ENCODE results near the gene WWP2.
"Not testable (repeated sequence)": the region's sequence is repeated elsewhere in the genome, so short reads cannot be mapped to it uniquely, and the experiment has no call there.

Gene WWP2

DNA sequence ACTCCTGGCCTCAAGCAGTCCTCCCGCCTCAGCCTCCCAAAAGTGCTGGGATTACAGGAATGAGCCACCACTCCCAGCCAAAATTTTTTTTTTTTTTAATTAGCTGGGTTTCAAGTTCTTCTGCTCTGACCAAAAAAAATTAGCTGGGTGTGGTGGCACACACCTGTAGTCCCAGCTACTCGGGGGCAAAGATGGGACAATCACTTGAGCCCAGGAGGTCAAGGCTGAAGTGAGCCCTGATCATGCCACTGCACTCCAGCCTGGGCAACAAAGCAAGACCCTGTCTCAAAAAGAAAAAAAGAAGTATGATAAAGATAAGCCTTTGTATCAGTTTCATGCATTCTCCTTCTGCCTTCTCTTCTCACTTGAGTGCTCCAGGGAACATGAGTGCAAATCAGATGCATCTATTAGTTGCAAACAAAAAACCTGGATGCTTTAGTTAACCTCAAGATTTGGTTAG, 37.7 kb upstream of the WWP2 start:
- TF ChIP-seq, protein P1, sequence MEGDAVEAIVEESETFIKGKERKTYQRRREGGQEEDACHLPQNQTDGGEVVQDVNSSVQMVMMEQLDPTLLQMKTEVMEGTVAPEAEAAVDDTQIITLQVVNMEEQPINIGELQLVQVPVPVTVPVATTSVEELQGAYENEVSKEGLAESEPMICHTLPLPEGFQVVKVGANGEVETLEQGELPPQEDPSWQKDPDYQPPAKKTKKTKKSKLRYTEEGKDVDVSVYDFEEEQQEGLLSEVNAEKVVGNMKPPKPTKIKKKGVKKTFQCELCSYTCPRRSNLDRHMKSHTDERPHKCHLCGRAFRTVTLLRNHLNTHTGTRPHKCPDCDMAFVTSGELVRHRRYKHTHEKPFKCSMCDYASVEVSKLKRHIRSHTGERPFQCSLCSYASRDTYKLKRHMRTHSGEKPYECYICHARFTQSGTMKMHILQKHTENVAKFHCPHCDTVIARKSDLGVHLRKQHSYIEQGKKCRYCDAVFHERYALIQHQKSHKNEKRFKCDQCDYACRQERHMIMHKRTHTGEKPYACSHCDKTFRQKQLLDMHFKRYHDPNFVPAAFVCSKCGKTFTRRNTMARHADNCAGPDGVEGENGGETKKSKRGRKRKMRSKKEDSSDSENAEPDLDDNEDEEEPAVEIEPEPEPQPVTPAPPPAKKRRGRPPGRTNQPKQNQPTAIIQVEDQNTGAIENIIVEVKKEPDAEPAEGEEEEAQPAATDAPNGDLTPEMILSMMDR (IDR thresholded peaks at IDR 0.05; ENCODE audit: low read depth, low read length) = no peak
- no peak for DNase-seq (ENCODE audit: low read depth in 2 of 2)
- peak overlapping the region in 1 of 2 donors; percentile 73 for H3K4me3 ChIP-seq (replicated peaks in 1 of 2; ENCODE audit: low read depth in 2 of 2, low read length in 2 of 2)

DNA sequence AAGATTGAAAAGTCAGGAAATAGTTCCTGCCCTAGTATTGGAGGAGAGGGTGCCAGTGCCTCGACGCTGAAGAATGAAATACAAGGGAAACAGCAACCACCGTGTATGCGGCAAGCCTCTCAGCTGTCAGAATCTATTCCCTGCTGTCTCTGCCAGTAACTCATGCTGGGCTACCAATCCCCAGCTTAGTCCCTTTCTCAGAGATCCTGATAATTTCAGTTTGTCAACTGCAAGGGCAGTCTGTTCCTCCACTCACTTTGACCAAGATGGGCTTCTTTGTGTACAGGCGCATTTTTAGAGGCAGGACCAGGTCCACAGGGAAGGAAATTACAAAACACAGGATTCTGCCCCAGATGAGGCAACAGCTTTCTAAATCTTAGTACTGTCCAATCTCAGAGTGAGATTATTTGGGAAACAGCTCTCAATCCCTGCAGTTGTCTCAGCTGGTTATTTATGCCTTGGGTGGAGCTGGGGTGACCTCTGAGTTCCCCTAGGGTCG, 37.1 kb upstream of the WWP2 start:
- TF ChIP-seq, protein P1 (IDR thresholded peaks at IDR 0.05; ENCODE audit: low read depth, low read length) = no peak
- peak overlapping the region; percentile 50 to 73 for H3K4me3 ChIP-seq (replicated peaks in 1 of 2; ENCODE audit: low read depth in 2 of 2, low read length in 2 of 2)
- peak; percentile 22 to 38 for DNase-seq (ENCODE audit: low read depth in 2 of 2)

DNA sequence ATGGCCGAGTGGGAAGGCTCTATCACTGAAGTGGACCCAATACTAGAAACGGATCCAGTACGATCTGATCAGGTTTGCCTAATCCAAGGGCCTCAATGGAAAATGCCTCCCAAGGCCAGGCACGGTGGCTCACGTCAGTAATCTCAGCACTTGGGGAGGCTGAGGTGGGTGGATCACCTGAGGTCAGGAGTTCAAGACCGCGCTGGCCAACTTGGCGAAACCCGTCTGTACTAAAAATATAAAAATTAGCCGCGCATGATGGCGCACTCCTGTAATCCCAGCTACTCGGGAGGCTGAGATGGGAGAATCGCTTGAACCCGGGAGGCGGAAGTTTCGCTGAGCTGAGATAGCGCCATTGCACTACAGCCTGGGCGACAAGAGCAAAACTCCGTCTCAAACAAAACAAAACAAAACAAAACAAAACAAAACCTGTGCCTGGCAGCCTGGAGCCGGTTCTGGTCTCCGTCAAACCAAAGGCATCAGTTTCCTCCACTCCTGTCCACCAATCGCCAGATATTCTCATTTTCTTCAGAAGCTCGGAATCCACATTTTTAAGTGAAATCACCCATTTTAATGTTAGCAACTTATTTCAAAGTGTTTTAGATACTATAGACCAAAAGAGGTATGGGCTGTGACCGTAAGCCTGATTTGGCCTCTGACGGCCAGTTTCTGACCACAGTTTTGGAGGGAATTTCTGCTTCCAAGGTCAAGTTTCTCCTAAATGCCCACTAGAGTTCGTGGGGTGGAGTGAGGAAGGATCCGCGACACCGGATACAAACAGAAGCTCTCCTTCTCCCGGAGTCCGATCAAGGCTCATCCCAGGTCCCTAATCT, 36.4 kb upstream of the WWP2 start:
- H3K4me3 ChIP-seq (replicated peaks in 1 of 2; ENCODE audit: low read depth in 2 of 2, low read length in 2 of 2) = peak overlapping the region; percentile 50 to 73
- TF ChIP-seq, protein P1 (IDR thresholded peaks at IDR 0.05; ENCODE audit: low read depth, low read length) = no peak
- no peak for DNase-seq (ENCODE audit: low read depth in 2 of 2)

DNA sequence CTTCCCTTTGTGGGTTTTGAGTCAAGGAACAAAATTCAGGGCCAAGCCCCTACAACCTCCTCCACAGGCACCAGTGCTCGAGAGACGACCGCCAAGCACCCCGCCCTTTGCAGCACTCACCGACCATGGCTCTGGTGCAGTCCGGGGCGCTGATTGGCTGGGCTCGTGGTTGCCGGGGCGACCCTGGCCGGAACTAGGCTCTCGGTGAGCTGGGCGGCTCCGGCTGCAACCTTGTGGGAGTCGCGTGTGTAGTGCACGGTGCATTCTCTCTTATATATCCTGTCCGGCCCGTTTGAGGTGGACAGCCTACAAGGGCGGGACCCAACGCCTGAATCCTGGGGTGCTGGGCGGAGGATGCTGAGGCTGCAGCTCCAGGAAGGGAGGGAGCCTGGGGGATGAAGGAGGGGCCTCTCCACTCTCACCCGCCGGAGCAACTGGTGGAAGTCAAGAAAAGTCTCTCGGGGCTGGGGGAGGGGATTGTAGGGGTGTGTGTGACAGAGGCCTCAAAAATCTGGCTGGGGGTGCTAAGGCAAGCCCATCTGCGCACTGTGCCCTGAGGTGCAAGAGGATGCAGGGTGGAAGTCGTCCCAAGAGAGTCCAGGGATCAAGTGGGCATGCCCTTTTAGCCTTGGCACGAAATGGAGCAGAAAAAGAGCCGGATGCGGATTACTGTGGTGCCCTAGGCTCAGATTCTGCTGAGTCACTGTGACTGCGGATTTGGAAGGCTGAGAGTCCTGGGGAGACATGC, 35.6 kb upstream of the WWP2 start, which contains the start of gene NQO1:
NQO1 (minus strand) TSS at position 248 of the 748 bp plus-strand sequence; CDS start at position 127, 121 bp downstream.
- TF ChIP-seq, protein P1 (IDR thresholded peaks at IDR 0.05; ENCODE audit: low read depth, low read length) = no peak
- H3K4me3 ChIP-seq (replicated peaks in 1 of 2; ENCODE audit: low read depth in 2 of 2, low read length in 2 of 2) = peak within 1 kb of the TSS; percentile 50 to 73
- DNase-seq (ENCODE audit: low read depth in 2 of 2) = peak; percentile 99

DNA sequence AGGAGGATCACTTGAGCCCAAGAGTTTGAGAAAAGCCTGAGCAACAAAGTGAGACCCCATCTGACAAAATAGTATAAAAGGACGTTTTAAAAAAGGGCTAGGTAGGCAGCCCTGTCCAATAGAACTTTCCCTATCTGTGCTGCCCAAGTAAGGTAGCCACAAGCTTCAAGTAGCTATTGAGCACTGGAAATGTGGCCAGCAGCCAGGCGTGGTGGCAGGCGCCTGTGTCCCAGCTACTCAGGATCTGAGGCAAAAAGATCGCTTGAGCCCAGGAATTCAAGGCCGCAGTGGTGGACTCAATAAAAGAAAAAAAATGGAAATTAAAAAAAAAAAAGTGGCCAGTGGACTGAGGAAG, 34.2 kb upstream of the WWP2 start:
- H3K4me3 ChIP-seq (replicated peaks in 1 of 2; ENCODE audit: low read depth in 2 of 2, low read length in 2 of 2) = no peak overlapping the region
- no peak for DNase-seq (ENCODE audit: low read depth in 2 of 2)
- TF ChIP-seq, protein P1 (IDR thresholded peaks at IDR 0.05; ENCODE audit: low read depth, low read length) = no peak

DNA sequence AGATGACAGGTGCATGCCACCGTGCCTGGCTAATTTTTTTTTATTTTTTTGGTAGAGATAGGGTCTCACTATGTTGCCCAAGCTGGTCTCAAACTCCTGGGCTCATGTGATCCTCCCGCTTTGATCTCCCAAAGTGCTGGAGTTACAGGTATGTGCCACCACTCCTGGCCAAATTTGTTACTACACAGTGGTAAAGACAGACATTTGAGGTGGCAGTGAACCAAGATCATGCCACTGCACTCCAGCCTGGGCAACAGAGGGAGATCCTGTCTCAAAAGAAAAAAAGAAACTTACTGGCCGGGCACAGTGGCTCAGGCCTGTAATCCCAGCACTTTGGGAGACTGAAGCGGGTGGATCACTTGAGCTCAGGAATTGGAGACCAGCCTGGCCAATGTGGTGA, 33.1 kb upstream of the WWP2 start:
- H3K4me3 ChIP-seq (replicated peaks in 1 of 2; ENCODE audit: low read depth in 2 of 2, low read length in 2 of 2); DNase-seq (ENCODE audit: low read depth in 2 of 2): not testable (repeated sequence)

DNA sequence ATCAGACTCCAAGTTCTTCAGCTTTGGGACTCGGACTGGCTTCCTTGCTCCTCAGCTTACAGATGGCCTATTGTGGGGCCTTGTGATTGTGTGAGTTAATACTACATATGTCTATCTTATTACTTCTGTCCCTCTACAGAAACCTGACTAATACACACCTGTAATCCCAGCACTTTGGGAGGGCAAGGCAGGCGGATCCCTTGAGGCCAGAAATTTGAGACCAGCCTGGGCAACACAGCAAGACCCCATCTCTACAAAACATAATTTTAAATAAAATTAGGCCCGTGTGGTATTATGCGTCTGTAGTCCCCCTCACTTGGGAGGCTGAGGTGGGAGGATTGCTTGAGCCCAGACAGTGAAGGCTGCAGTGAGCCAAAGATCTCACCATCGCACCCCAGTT, 30.9 kb upstream of the WWP2 start:
- not testable (repeated sequence) for H3K4me3 ChIP-seq (replicated peaks in 1 of 2; ENCODE audit: low read depth in 2 of 2, low read length in 2 of 2); DNase-seq (ENCODE audit: low read depth in 2 of 2)
